PC-3 (cell line): ENCODE data around the gene PIEZO2. TPM values are rescaled to one million over a fixed set of nuclear protein-coding genes. Genes with fewer than 3 reads are reported as not detected.

Experiments used
- ATAC-seq: fragments of 200-7000 bp; cut with Tn5 transposase; 2 replicates; pipeline ENCODE4 v1.9.1; 2020; ENCODE audit warnings: mild to moderate bottlenecking, moderate library complexity
- BruUV-seq: library from RNA; stranded (reverse); fragments of 400-500 nt; replicated peaks from 2 replicates; lab custom pipeline; 2021; lab: Mats Ljungman, UMichigan
- CTCF ChIA-PET: fragments of 300-600 bp; sonication (Branson Sonifier 250); formaldehyde crosslinking; loops from one replicate; lab custom pipeline; 2022; ENCODE audit warnings: antibody characterized with exemption; lab: Charles Lee
- POLR2A ChIA-PET: fragments of 300-600 bp; sonication (Branson Sonifier 250); formaldehyde crosslinking; loops from one replicate; lab custom pipeline; 2022; ENCODE audit warnings: antibody characterized with exemption; ENCODE audit not compliant: unreplicated experiment; lab: Charles Lee
- DNase-seq: peaks from one replicate; pipeline ENCODE4 v3.0.0-alpha.2; 2015
- H2AFZ ChIP-seq: fragments of 300-600 bp; sonication (generic); 2 replicates; pipeline ENCODE4 v1.6.0; 2016; ENCODE audit warnings: antibody characterized with exemption, low read length
- H3F3A ChIP-seq: fragments of 300-600 bp; sonication (generic); one replicate; pipeline ENCODE4 v1.6.0; 2017; ENCODE audit warnings: antibody characterized with exemption, low read length, control low read depth, mild to moderate bottlenecking; ENCODE audit not compliant: unreplicated experiment
- H3K27ac ChIP-seq: fragments of 300-600 bp; sonication (generic); 2 replicates; pipeline ENCODE4 v1.5.1; 2016; ENCODE audit warnings: mild to moderate bottlenecking, low read length
- H3K27me3 ChIP-seq: fragments of 300-600 bp; sonication (generic); 2 replicates; pipeline ENCODE4 v1.6.1; 2016; ENCODE audit warnings: low read length, mixed read lengths
- H3K36me3 ChIP-seq: fragments of 300-600 bp; sonication (generic); 2 replicates; pipeline ENCODE4 v1.6.1; 2016; ENCODE audit warnings: low read depth, mixed run types, low read length, mixed read lengths
- H3K4me1 ChIP-seq: fragments of 300-600 bp; sonication (generic); 2 replicates; pipeline ENCODE4 v1.5.1; 2016; ENCODE audit warnings: low read length; ENCODE audit not compliant: insufficient read depth
- H3K4me2 ChIP-seq: fragments of 300-600 bp; sonication (generic); 2 replicates; pipeline ENCODE4 v1.6.0; 2016; ENCODE audit warnings: low read length
- H3K4me3 ChIP-seq: fragments of 300-600 bp; sonication (generic); 2 replicates; pipeline ENCODE4 v1.5.1; 2016; ENCODE audit warnings: mild to moderate bottlenecking, low read length, mixed read lengths
- H3K79me2 ChIP-seq: fragments of 300-600 bp; sonication (generic); 2 replicates; pipeline ENCODE4 v1.6.1; 2017; ENCODE audit warnings: low read length, mixed read lengths
- H3K9ac ChIP-seq: fragments of 300-600 bp; sonication (generic); 2 replicates; pipeline ENCODE4 v1.6.0; 2016; ENCODE audit warnings: mild to moderate bottlenecking, low read length
- H3K9me2 ChIP-seq: fragments of 300-600 bp; sonication (generic); replicated peaks from 2 replicates; pipeline ENCODE4 v1.6.1; 2016; ENCODE audit warnings: mixed run types, low read length, mixed read lengths
- H3K9me3 ChIP-seq: fragments of 300-600 bp; sonication (generic); 2 replicates; pipeline ENCODE4 v1.6.1; 2016; ENCODE audit warnings: low read length, mixed read lengths
- H4K20me1 ChIP-seq: fragments of 300-600 bp; sonication (generic); 2 replicates; pipeline ENCODE4 v1.6.1; 2016; ENCODE audit warnings: low read length, mixed read lengths
- CTCF ChIP-seq: fragments of 300-600 bp; sonication (generic); conservative IDR thresholded peaks from 2 replicates; pipeline ENCODE4 v1.5.1; 2017; ENCODE audit warnings: antibody characterized with exemption, low read depth, mild to moderate bottlenecking, low read length
- EZH2 ChIP-seq: fragments of 300-600 bp; sonication (generic); IDR thresholded peaks from one replicate; pipeline ENCODE4 v1.6.1; 2017; ENCODE audit warnings: antibody characterized with exemption, mild to moderate bottlenecking, low read length; ENCODE audit not compliant: unreplicated experiment
- EZH2phosphoT487 ChIP-seq: fragments of 300-600 bp; sonication (generic); IDR thresholded peaks from 2 replicates; pipeline ENCODE4 v1.6.1; 2018; ENCODE audit warnings: mild to moderate bottlenecking, antibody characterized with exemption, low read length, borderline replicate concordance
- intact Hi-C: fragments of 100-400 bp; cut with micrococcal nuclease; formaldehyde crosslinking; loops from 2 replicates; pipeline ENCODE4 v1.9.0; 2023
- total RNA-seq: library from RNA; depleted of rRNA; stranded (reverse); fragments of >200 nt; gene quantifications from 2 replicates; pipeline ENCODE4 v1.2.3, GENCODE V29; 2014

Gene PIEZO2
- total RNA-seq, 1 experiment from 2014 or later: not detected

DNA sequence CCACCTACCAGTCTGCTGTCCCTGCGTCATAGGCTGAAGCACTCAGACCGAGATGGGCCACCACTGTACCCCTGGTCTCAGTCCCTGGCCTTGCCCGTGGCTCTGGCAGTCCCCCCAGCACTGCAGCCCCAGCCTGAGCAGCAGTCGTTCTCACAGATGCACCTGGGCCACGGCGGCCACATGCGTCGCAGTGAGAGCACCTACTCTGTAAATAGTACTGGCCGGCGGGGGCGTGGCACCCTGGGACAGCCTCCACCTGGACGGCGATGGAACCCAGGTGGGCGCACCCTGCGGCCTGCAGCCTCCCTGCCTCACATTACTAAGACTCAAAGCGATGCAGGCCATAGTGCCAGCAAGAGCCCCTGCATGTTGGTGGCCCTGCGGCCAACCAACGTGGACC is 424.7 kb downstream of the PIEZO2 start:
- ChIA-PET CTCF (no interaction called here), POLR2A (no interaction called here)
- H2AFZ ChIP-seq: no peak overlapping the region
- intact Hi-C loops: no loop called here
- no peaks in the 10 kb centered on the region for H3K79me2 ChIP-seq
- no peak for DNase-seq
- ATAC-seq: no peak
- no peaks in the 10 kb centered on the region for H3F3A ChIP-seq
- H3K27me3 ChIP-seq: peaks cover 57% of the 10 kb centered on the region
- no peak overlapping the region for H3K27ac ChIP-seq
- H3K9me2 ChIP-seq: no peaks in the 10 kb centered on the region
- H3K4me2 ChIP-seq: no peak overlapping the region
- H3K9me3 ChIP-seq: no peaks in the 10 kb centered on the region
- no TSS peak for BruUV-seq
- no peak overlapping the region for H3K9ac ChIP-seq
- no peaks in the 10 kb centered on the region for H4K20me1 ChIP-seq
- no peaks in the 10 kb centered on the region for H3K4me1 ChIP-seq
- H3K36me3 ChIP-seq: no peaks in the 10 kb centered on the region
- TF ChIP-seq EZH2 (no peak), CTCF (no peak), EZH2phosphoT487 (no peak)
- H3K4me3 ChIP-seq: no peak overlapping the region

DNA sequence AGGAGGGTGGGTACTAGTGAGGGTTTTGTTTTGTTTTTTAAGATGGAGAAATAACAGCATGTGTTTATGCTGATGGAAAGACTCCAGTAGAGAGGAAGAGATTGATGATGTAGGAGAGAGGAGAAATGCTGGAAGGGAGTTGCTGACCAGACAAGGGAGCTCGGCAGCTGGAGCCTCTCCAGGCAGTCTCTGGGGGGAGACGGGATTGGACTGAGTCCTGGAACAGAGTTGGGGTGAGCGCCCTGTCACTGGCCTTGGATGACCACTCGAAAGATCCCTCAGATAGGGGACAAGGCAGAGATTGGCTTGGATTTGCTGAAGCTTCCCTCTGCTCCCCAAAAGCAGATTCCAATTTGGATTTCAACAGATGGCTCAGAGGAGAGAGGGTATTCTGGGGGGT is 425.9 kb downstream of the PIEZO2 start:
- Histone ChIP-seq H3K4me2 (no peak overlapping the region), H3K79me2 (no peaks in the 10 kb centered on the region), H3K36me3 (no peaks in the 10 kb centered on the region), H3K4me3 (no peak overlapping the region), H3K4me1 (no peaks in the 10 kb centered on the region), H3K9ac (no peak overlapping the region), H3K9me3 (no peaks in the 10 kb centered on the region), H3F3A (no peaks in the 10 kb centered on the region), H2AFZ (no peak overlapping the region), H3K27ac (no peak overlapping the region), H3K27me3 (peaks cover 51% of the 10 kb centered on the region), H4K20me1 (no peaks in the 10 kb centered on the region), H3K9me2 (no peaks in the 10 kb centered on the region)
- ChIA-PET CTCF (no interaction called here), POLR2A (no interaction called here)
- ATAC-seq (no peak), DNase-seq (no peak)
- intact Hi-C loops: no loop called here
- TF ChIP-seq EZH2phosphoT487 (no peak), EZH2 (no peak)
- BruUV-seq: no TSS peak

- Histone ChIP-seq H3K79me2 (no peaks in the 10 kb centered on the region), H2AFZ (no peak overlapping the region), H3K27ac (no peak overlapping the region), H3K4me2 (no peak overlapping the region), H3K9me3 (no peaks in the 10 kb centered on the region), H3K9ac (no peak overlapping the region), H3K4me3 (no peak overlapping the region), H3K9me2 (no peaks in the 10 kb centered on the region), H3K4me1 (no peaks in the 10 kb centered on the region), H3F3A (no peaks in the 10 kb centered on the region), H4K20me1 (no peaks in the 10 kb centered on the region), H3K27me3 (peaks cover 64% of the 10 kb centered on the region), H3K36me3 (no peaks in the 10 kb centered on the region)
- no TSS peak for BruUV-seq
- no peak for ATAC-seq
- intact Hi-C loops: no loop called here
- no peak for DNase-seq
- TF ChIP-seq CTCF (no peak), EZH2 (no peak), EZH2phosphoT487 (no peak)
- ChIA-PET POLR2A (no interaction called here), CTCF (no interaction called here)
Measured at GRCh38 chr18:10718809-10719208, 430.6 kb downstream of the PIEZO2 start.
